ENCODE data around the gene DPP4.

DNA sequence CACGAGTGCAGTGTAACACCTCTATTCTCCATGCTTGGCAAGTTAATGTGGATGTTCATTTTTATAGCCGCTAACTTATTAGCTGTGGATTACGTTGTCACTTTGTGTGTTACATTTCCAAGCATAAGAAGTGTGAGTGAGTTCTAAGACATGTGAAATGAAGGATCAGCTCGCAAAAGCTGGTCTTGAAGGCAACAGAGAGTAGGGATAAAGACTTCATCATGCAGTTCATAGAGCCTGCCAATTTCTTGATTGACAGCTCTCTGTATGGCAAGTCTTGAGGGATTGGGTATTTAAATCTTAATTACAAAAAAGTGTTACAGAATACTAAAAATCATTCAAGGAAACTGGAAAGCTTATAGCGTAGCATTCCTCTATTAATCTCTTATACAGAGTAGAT lies 25.8 kb upstream of the DPP4 start:
- no peak for TF ChIP-seq POLR2AphosphoS5 (IDR thresholded peaks at IDR 0.05; ENCODE audit: low read depth)
- TF ChIP-seq CTCF (conservative IDR thresholded peaks at IDR 0.05; ENCODE audit: low read depth in 2 of 2): no peak
- no peak for TF ChIP-seq EZH2phosphoT487 (IDR thresholded peaks at IDR 0.05; ENCODE audit: unreplicated experiment)
- no peak for TF ChIP-seq JUNB (IDR thresholded peaks at IDR 0.05; ENCODE audit: unreplicated experiment)
- no peak for TF ChIP-seq NANOG (IDR thresholded peaks at IDR 0.05; ENCODE audit: borderline replicate concordance)
- TF ChIP-seq, protein P1, sequence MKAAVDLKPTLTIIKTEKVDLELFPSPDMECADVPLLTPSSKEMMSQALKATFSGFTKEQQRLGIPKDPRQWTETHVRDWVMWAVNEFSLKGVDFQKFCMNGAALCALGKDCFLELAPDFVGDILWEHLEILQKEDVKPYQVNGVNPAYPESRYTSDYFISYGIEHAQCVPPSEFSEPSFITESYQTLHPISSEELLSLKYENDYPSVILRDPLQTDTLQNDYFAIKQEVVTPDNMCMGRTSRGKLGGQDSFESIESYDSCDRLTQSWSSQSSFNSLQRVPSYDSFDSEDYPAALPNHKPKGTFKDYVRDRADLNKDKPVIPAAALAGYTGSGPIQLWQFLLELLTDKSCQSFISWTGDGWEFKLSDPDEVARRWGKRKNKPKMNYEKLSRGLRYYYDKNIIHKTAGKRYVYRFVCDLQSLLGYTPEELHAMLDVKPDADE (IDR thresholded peaks at IDR 0.05): no peak

All from GM23338 (cell line).